ENCODE results near the gene TRAFD1.

TRAFD1 gene

DNA sequence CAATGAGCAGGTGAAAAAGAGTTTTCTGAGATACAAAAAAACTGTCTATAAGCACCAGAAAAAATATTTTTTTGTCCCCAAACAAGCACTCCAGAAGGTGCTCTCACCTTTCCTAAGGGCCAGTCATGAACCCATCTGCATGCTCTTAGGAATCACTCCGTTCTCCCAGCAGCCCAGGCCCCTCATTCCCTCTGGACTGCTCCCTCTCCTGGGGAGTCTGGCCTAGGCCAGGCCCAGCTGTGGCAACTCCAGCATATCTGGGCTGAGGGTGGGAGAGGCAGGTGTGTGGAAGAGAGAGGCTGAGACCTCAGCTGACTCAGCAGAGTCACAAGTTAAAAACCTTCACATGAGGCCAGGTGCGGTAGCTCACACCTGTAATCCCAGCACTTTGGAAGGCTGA is 54.6 kb downstream of the TRAFD1 start:
- no peak for FAIRE-seq

- FAIRE-seq = no peak
Measured at GRCh38 chr12:112180422-112180821, 55.1 kb downstream of the TRAFD1 start.

GRCh38 chr12:112182499-112182898 is 57.1 kb downstream of the TRAFD1 start:
- FAIRE-seq = no peak

DNA sequence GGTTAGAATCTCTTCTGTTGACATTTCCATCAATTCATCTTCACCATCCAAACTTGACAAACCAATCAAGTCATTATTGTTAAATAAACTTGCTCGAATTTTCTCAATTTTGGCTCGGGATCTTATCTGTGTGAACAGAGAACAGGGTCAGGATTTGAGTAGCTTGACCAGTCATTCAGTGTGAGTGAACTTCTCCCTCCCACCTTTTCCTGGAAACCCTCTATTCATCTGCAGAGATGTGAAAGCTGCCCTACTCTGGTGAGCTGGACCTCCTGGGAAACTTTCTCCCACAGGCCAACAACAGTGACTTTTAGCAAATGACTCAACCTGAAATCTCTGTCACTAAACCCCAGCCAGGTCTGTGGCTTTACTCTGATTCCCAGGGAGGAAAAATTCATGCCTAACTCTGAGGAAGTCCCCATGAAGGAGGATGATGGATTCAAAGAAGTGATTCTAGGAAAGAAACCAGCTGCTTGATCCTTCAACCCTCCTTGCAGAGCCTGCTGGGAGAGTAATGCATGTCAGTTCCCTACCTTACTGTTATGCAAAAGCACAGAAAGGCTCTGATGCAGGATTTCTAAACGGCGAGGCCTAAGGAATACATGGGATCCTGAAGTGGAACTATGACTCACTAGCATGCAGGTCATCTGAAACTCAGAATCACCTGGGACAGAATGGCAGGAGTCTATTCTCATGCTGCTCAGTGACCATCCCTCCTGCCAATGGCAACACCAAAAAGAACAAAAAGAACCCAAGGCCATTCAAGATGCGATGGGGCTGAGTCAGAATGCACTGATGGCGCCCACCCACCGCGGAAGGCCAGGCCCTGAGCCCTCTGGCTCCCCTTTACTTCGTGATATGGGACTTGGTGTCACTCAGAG is 58.0 kb downstream of the TRAFD1 start:
- FAIRE-seq = no peak

- FAIRE-seq = no peak
Measured at GRCh38 chr12:112184056-112184887, 58.9 kb downstream of the TRAFD1 start.

DNA sequence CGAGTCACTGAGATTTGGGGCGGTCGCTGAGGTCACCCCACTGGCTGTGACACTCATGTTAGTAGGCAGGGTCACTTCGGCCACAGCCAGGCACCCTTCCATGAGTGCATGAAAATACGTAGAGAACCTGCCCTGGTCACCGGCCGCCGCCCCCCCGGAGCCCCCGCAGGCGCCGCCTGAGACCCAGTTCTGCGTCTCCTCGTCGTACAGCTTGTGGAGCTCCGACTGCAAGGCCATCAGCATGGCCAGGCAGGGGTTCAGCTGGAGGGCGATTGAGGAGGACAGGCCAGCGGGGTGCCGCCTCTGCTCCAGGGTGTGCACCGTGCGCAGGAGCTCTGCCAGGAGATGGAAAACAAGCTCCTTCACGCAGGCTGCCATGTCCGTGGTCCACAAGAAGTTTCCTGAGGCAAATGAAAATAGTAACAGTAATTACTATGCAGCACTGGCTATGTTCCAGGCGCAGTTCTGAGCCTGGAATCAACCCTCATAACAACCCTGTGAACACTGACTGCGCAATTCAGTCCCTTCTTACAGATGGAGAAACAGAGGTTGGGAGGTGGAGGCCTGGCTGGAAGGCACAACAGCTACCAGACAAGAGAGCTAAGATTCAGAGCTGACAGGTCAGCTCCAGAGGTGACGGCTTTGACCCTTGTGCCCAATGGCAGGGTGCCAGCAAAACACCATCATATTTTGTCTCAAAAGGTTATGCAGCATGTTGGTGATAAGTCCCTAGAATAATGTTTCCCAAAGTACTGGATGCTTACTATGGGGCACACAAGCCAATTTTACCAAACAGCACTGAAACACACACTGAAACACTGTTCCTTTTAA is 59.9 kb downstream of the TRAFD1 start:
- FAIRE-seq = no peak

DNA sequence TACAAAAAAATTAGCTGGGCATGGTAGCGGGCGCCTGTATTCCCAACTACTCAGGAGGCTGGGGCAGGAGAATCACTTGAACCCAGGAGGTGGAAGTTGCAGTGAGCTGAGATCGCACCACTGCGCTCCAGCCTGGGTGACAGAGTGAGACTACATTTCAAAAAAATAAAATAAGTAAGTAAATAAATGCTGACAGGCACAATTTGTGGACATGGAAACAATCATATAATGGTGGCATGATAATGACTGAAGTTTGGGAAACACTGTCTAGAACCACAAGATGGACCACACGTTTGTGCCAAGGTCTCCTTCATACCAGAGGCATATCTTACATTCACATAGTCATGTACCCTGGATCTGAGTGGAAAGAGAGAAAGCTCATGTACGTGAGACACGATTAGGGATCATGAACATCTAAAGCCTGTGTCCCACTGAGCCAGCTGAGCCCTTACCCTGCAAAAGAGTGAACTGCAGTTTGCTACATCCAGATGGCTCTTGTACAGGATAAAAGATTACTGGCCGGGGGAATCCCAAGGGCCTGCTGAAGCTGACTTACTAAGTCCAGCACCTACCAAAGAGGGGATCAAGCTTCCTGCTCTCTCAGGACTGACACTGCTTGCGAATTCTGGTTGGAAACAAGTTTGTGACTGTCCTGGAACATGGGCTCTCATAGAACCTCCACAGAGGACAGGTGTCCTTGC is 62.9 kb downstream of the TRAFD1 start:
- no peak for FAIRE-seq

- no peak for FAIRE-seq
Measured at GRCh38 chr12:112190231-112191025, 65.1 kb downstream of the TRAFD1 start.

DNA sequence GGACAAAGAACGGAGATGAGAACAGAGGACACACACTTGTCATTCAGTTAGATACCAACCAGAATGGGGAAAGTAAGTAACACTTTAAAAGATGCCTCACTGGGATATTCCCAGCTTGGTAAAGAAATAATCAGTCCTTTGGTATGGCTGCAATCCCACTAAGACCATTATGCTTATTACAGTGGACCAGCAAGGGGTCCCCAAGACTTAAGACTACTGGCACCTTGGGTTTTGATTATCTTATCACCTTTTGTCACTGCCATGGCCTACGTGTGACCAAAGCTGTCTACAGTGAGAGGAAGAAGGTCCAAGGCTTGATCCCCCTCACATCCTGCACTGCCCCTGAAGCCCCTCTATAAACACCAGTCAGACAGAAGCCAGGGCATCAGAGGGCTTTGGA is 65.8 kb downstream of the TRAFD1 start:
- no peak for FAIRE-seq

DNA sequence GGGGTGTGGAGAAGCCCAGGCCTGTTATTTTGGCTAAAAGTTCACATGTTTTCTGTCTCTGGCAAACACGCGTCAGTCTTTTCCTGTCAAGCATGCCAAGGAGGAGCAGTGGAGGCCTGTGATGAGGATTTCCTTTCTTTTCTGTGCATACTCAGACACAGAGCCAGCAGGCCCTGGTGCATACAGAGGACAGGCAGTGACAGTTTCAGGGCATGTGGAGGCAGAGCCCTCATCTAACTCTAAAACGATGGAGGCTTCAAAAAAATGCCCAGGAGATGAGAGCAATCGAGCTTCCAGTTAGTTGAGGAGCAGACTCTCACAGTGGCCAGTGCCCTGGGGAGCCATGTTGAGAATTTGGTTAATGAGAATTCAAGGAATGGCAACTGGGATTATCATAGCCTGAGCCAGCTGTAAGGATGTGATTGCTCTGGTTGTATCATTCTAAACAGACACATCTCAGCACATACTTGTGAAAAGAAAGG is 66.5 kb downstream of the TRAFD1 start:
- no peak for FAIRE-seq

DNA sequence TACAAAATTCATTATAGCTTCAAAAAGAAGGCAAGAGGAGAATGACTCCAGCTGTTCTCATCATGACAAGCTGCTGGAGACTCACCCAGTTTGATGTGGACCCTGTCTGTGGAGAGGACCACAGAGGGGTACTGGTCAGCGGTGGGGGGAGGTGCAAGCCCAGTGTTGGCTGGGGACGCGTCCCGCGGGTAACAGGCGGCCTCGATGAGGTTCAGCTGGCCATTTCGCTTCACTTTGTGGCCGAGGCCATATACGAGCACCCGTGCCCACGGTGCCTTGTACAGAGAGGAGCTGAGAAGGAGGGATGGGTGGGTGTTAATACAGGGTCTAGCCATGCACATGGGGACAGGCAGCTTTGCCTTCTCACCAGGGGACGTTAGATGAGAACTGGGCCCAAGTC is 67.1 kb downstream of the TRAFD1 start:
- no peak for FAIRE-seq

GRCh38 chr12:112194601-112195247 is 69.4 kb downstream of the TRAFD1 start:
- FAIRE-seq = no peak

DNA sequence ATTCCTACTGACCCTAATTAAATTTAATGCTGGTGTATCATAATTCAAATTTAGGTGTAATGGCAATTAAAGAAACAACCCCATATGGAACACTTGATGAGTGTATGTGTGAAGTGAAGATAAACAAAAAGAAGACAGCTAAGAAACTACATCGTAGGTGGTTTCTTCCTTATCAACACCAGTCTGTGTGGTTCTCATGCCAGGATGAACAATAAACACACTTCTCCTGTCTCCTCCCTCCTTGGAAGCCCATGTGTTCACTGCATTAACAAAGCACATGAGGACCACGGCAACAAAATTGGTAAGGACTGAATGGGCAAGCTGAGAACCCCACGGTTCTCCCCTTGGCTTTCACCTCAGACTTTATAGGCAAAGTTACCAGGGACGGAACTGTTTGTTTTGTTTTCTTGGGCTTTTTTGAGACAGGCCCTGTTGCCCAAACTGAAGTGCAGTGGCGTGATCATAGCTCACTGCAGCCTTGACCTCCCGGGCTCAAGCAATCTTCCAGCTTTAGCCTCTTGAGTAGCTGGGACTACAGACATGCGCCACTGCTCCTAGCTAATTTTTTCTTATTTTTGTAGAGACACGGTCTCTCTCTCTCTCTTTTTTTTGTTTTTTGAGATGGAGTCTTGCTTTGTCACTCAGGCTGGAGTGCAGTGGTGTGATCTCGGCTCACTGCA is 71.0 kb downstream of the TRAFD1 start:
- FAIRE-seq = no peak

GRCh38 chr12:112198120-112198733 is 72.9 kb downstream of the TRAFD1 start:
- FAIRE-seq = no peak

GRCh38 chr12:112199136-112199535 is 73.8 kb downstream of the TRAFD1 start:
- FAIRE-seq = no peak

All from endometrium (tissue), 2 donors.